ENCODE results near the gene ALG1. TPM values are rescaled to one million over a fixed set of nuclear protein-coding genes. Genes with fewer than 3 reads are reported as not detected.
"Not testable (repeated sequence)": the region's sequence is repeated elsewhere in the genome, so short reads cannot be mapped to it uniquely, and the experiment has no call there.

ALG1 gene
- total and polyA plus RNA-seq, 7 donors, result 2.4 to 35.0 (median 13.2) TPM

GRCh38 chr16:5084099-5084731 is 12.6 kb downstream of the ALG1 start:
- 71 to 88% methylated on average over 11 of the region's 11 CpGs for WGBS, 2 donors

GRCh38 chr16:5084802-5085201 is 13.2 kb downstream of the ALG1 start:
- H3K27me3 ChIP-seq; H3K27ac ChIP-seq; intact Hi-C loops (cut with DNase I); H3K4me1 ChIP-seq; H3K9me3 ChIP-seq; DNase-seq; H3K4me3 ChIP-seq: not testable (repeated sequence)
- peak in 3 of 4 experiments; percentile 38 to 59 (median 51) for TF ChIP-seq CTCF (IDR thresholded peaks at IDR 0.05)
- WGBS, 2 donors, result 56 to 76% methylated on average over 10 of the region's 10 CpGs
- H3K36me3 ChIP-seq, result peaks cover 0 to 64% (median 17%) of the 10 kb centered on the region in 4 donors

More at GRCh38 chr16:5084099-5084731, 12.6 kb downstream of the ALG1 start:
- H3K36me3 ChIP-seq, result peaks cover 0 to 63% (median 15%) of the 10 kb centered on the region in 4 donors
- DNase-seq; H3K27ac ChIP-seq; H3K27me3 ChIP-seq; H3K4me1 ChIP-seq; H3K4me3 ChIP-seq; intact Hi-C loops (cut with DNase I); H3K9me3 ChIP-seq: not testable (repeated sequence)

- H3K4me3 ChIP-seq; H3K4me1 ChIP-seq; H3K27ac ChIP-seq; H3K9me3 ChIP-seq; intact Hi-C loops (cut with DNase I); DNase-seq; H3K27me3 ChIP-seq: not testable (repeated sequence)
- peaks cover 0 to 65% (median 18%) of the 10 kb centered on the region in 4 donors for H3K36me3 ChIP-seq
- 84 to 94% methylated on average over 11 of the region's 11 CpGs for WGBS, 2 donors
Measured at GRCh38 chr16:5085716-5086115, 14.1 kb downstream of the ALG1 start.

- H3K4me3 ChIP-seq; intact Hi-C loops (cut with DNase I); DNase-seq; H3K9me3 ChIP-seq; H3K4me1 ChIP-seq; H3K27me3 ChIP-seq; H3K27ac ChIP-seq: not testable (repeated sequence)
- H3K36me3 ChIP-seq, result peaks cover 0 to 43% (median 9%) of the 10 kb centered on the region in 4 donors
- 92 to 95% methylated on average over 18 of the region's 18 CpGs for WGBS, 2 donors
Measured at GRCh38 chr16:5088086-5088790, 16.6 kb downstream of the ALG1 start.

GRCh38 chr16:5088936-5089335 is 17.3 kb downstream of the ALG1 start:
- peaks cover 0 to 37% (median 9%) of the 10 kb centered on the region in 4 donors for H3K36me3 ChIP-seq
- H3K4me1 ChIP-seq; intact Hi-C loops (cut with DNase I); DNase-seq; H3K27ac ChIP-seq; H3K9me3 ChIP-seq; H3K4me3 ChIP-seq; H3K27me3 ChIP-seq: not testable (repeated sequence)
- 88 to 91% methylated on average over 17 of the region's 17 CpGs for WGBS, 2 donors

GRCh38 chr16:5089911-5090555 is 18.4 kb downstream of the ALG1 start:
- H3K9me3 ChIP-seq, H3K4me1 ChIP-seq, DNase-seq, H3K4me3 ChIP-seq, H3K27me3 ChIP-seq, H3K27ac ChIP-seq: not testable (repeated sequence)
- peaks cover 0 to 34% (median 7%) of the 10 kb centered on the region in 4 donors for H3K36me3 ChIP-seq
- WGBS, 2 donors, result 89 to 94% methylated on average over 26 of the region's 26 CpGs
- intact Hi-C loops (cut with DNase I), result loop anchor here (10.0 kb wide), 1 partner anchor 135 kb away; the partner anchor contains the start of gene SEC14L5

- H3K4me1 ChIP-seq, H3K9me3 ChIP-seq, DNase-seq, H3K27me3 ChIP-seq, H3K27ac ChIP-seq, H3K4me3 ChIP-seq: not testable (repeated sequence)
- peaks cover 0 to 28% (median 7%) of the 10 kb centered on the region in 4 donors for H3K36me3 ChIP-seq
- intact Hi-C loops (cut with DNase I), result loop anchor here (10.0 kb wide), 1 partner anchor 136 kb away; the partner anchor contains the start of gene SEC14L5
- WGBS, 2 donors, result 91 to 93% methylated on average over 9 of the region's 9 CpGs
Measured at GRCh38 chr16:5090592-5090991, 18.9 kb downstream of the ALG1 start.

GRCh38 chr16:5093081-5093480 is 21.4 kb downstream of the ALG1 start:
- DNase-seq, H3K4me3 ChIP-seq, H3K27me3 ChIP-seq, H3K27ac ChIP-seq, H3K9me3 ChIP-seq: not testable (repeated sequence)
- Histone ChIP-seq H3K4me1 (peaks cover 0 to 11% (median 4%) of the 10 kb centered on the region in 4 donors), H3K36me3 (peaks cover 0 to 23% (median 7%) of the 10 kb centered on the region in 4 donors)
- intact Hi-C loops (cut with DNase I), result loop anchor here (10.0 kb wide), 1 partner anchor 138 kb away; the partner anchor contains the start of gene SEC14L5
- WGBS, 2 donors, result 92% methylated on average over 9 of the region's 9 CpGs

GRCh38 chr16:5093746-5094145 is 22.1 kb downstream of the ALG1 start:
- peaks cover 0 to 19% (median 7%) of the 10 kb centered on the region in 4 donors for H3K36me3 ChIP-seq
- intact Hi-C loops (cut with DNase I), result loop anchor here (10.0 kb wide), 1 partner anchor 139 kb away; the partner anchor contains the start of gene SEC14L5
- H3K27me3 ChIP-seq, H3K4me3 ChIP-seq, DNase-seq, H3K27ac ChIP-seq, H3K9me3 ChIP-seq: not testable (repeated sequence)
- peaks cover 0 to 11% (median 4%) of the 10 kb centered on the region in 4 donors for H3K4me1 ChIP-seq
- 83 to 88% methylated on average over 11 of the region's 11 CpGs for WGBS, 2 donors

- not testable (repeated sequence) for H3K36me3 ChIP-seq, DNase-seq, H3K9me3 ChIP-seq, H3K27me3 ChIP-seq, H3K4me3 ChIP-seq, H3K27ac ChIP-seq
- H3K4me1 ChIP-seq, result peaks cover 0 to 15% (median 5%) of the 10 kb centered on the region in 4 donors
- WGBS, 2 donors, result 73 to 80% methylated on average over 11 of the region's 11 CpGs
- intact Hi-C loops (cut with DNase I), result loop anchor here (10.0 kb wide), 1 partner anchor 140 kb away; the partner anchor contains the start of gene SEC14L5
Measured at GRCh38 chr16:5095145-5095830, 23.6 kb downstream of the ALG1 start.

Data from sigmoid colon (tissue), 7 donors.